Erythroblast (primary cell): ENCODE measurements around the gene PASK.

Experiments used
- DNase-seq, 2 experiments: peaks; one replicate each; lab custom pipeline; 2025; lab: John Stamatoyannopoulos, UW
- GATA1 ChIP-seq: IDR thresholded peaks from 2 replicates; pipeline ENCODE4 v1.6.1; 2011; ENCODE audit warnings: low read depth, mild to moderate bottlenecking, control low read depth, low read length, moderate library complexity
- POLR2A ChIP-seq: IDR thresholded peaks from 2 replicates; pipeline ENCODE4 v1.6.1; 2011; ENCODE audit warnings: mild to moderate bottlenecking, low read length

The PASK gene

GRCh38 chr2:241091201-241091600 is 58.1 kb downstream of the PASK start:
- TF ChIP-seq POLR2A (no peak), GATA1 (no peak)
- no peak for DNase-seq

- no peak for DNase-seq
- TF ChIP-seq GATA1 (no peak), POLR2A (no peak)
Observed at GRCh38 chr2:241088791-241089732, 60.2 kb downstream of the PASK start.

GRCh38 chr2:241088376-241088775 is 60.9 kb downstream of the PASK start:
- DNase-seq, result no peak
- TF ChIP-seq GATA1, result no peak
- TF ChIP-seq POLR2A, result no peak

- no peak for DNase-seq
- TF ChIP-seq GATA1 (no peak), POLR2A (no peak)
Observed at GRCh38 chr2:241087420-241088268, 61.6 kb downstream of the PASK start.

GRCh38 chr2:241084856-241085444 is 64.3 kb downstream of the PASK start:
- no peak for DNase-seq
- TF ChIP-seq POLR2A (no peak), GATA1 (no peak)

- no peak for TF ChIP-seq GATA1
- no peak for TF ChIP-seq POLR2A
- DNase-seq, result no peak
Observed at GRCh38 chr2:241083091-241083415, 66.2 kb downstream of the PASK start.

GRCh38 chr2:241082341-241083090 is 66.8 kb downstream of the PASK start:
- TF ChIP-seq POLR2A, result no peak
- TF ChIP-seq GATA1, result no peak
- no peak for DNase-seq

GRCh38 chr2:241081643-241082340 is 67.5 kb downstream of the PASK start:
- DNase-seq, result no peak
- TF ChIP-seq GATA1 (no peak), POLR2A (no peak)

GRCh38 chr2:241081190-241081642 is 68.1 kb downstream of the PASK start:
- no peak for TF ChIP-seq GATA1
- TF ChIP-seq POLR2A, result no peak
- DNase-seq, result no peak

GRCh38 chr2:241080405-241081189 is 68.7 kb downstream of the PASK start:
- TF ChIP-seq POLR2A (no peak), GATA1 (no peak)
- no peak for DNase-seq

- DNase-seq, result no peak
- TF ChIP-seq POLR2A (no peak), GATA1 (no peak)
Observed at GRCh38 chr2:241074901-241075540, 74.3 kb downstream of the PASK start.
